Measurements from ENCODE around the gene STAM2.
A peak's percentile ranks its signal among the peaks of the same experiment; 100 is the strongest.

Gene STAM2
- long read RNA-seq, full-length matches to known transcripts: 4 of 8 reads
- long read RNA-seq, partial matches to known transcripts: 1 of 8 reads
- long read RNA-seq, other reads (novel, unspliced or antisense): 3 of 8 reads

- H3K27me3 ChIP-seq (ENCODE audit: insufficient read depth, poor library complexity, severe bottlenecking): no peaks in the 10 kb centered on the region
- TF ChIP-seq SPI1 (IDR thresholded peaks at IDR 0.05; ENCODE audit: borderline replicate concordance, low read depth) (peak; percentile 44; the same call in 1 of the 2 replicates), GABPA (IDR thresholded peaks at IDR 0.05; ENCODE audit: low read depth) (peak; percentile 82), REST (IDR thresholded peaks at IDR 0.05; ENCODE audit: insufficient replicate concordance, low read depth) (no peak), POLR2AphosphoS5 (IDR thresholded peaks at IDR 0.05; ENCODE audit: low read depth) (no peak; the same call in none of the 2 replicates)
- TF ChIP-seq, protein P1, sequence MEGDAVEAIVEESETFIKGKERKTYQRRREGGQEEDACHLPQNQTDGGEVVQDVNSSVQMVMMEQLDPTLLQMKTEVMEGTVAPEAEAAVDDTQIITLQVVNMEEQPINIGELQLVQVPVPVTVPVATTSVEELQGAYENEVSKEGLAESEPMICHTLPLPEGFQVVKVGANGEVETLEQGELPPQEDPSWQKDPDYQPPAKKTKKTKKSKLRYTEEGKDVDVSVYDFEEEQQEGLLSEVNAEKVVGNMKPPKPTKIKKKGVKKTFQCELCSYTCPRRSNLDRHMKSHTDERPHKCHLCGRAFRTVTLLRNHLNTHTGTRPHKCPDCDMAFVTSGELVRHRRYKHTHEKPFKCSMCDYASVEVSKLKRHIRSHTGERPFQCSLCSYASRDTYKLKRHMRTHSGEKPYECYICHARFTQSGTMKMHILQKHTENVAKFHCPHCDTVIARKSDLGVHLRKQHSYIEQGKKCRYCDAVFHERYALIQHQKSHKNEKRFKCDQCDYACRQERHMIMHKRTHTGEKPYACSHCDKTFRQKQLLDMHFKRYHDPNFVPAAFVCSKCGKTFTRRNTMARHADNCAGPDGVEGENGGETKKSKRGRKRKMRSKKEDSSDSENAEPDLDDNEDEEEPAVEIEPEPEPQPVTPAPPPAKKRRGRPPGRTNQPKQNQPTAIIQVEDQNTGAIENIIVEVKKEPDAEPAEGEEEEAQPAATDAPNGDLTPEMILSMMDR (IDR thresholded peaks at IDR 0.05; ENCODE audit: insufficient read depth, low read length): peak; percentile 81
- H3K27ac ChIP-seq (replicated peaks): peak within 1 kb of the TSS; percentile 98
- H3K4me3 ChIP-seq (replicated peaks; ENCODE audit: insufficient read depth, low read length): peak within 1 kb of the TSS; percentile 79
- DNase-seq (ENCODE audit: low read depth in 1 of 2, low spot score in 1 of 2): peak; percentile 85 to 94
Observed at GRCh38 chr2:152175368-152176112, at the start of gene STAM2. TSS of gene STAM2 (minus strand) at chr2:152175763. CDS start at chr2:152175642, 121 bp downstream.

- Histone ChIP-seq H3K27ac (replicated peaks) (no peak overlapping the region), H3K27me3 (ENCODE audit: insufficient read depth, poor library complexity, severe bottlenecking) (no peaks in the 10 kb centered on the region), H3K4me3 (replicated peaks; ENCODE audit: insufficient read depth, low read length) (no peak overlapping the region)
- no peak for DNase-seq (ENCODE audit: low read depth in 1 of 2, low spot score in 1 of 2)
- TF ChIP-seq SPI1 (IDR thresholded peaks at IDR 0.05; ENCODE audit: borderline replicate concordance, low read depth) (no peak), GABPA (IDR thresholded peaks at IDR 0.05; ENCODE audit: low read depth) (no peak), REST (IDR thresholded peaks at IDR 0.05; ENCODE audit: insufficient replicate concordance, low read depth) (no peak), POLR2AphosphoS5 (IDR thresholded peaks at IDR 0.05; ENCODE audit: low read depth) (no peak)
- TF ChIP-seq, protein P1 (IDR thresholded peaks at IDR 0.05; ENCODE audit: insufficient read depth, low read length): no peak
Observed at GRCh38 chr2:152223977-152224376, 48.4 kb upstream of the STAM2 start.

DNA sequence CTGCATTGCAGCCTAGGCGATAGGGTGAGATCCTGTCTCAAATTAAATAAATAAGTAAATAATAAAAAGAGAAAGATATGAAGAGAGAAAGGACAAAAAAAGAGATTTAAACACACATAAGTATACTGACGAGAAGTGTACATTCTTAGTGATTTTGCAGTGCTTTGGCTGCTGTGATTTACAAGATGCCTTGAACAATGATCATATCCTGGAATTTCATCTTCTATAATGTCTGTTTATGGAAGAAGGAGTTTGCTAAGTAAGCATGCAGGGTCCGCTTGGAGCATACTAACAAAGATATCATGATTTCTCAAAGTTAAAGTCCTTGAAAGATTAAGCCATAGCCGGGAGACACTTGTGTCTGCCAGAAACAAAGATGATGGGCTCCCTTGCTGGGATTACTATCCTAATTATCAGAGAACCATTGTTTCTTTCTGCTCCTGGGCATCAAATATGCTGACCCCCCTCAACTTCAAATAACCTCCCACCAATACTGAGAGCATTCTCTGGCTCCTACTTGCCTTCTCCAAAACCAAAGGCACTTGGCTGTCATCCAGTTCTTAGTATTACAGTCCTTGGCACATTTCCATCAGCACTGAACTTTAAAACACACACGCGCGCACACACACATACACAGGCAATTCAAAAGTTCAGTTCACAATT, 47.5 kb upstream of the STAM2 start:
- peak in 1 of 2 experiments; percentile 21 for DNase-seq (ENCODE audit: low read depth in 1 of 2, low spot score in 1 of 2)

More for the DNA sequence above, 47.5 kb upstream of the STAM2 start:
- Histone ChIP-seq H3K4me3 (replicated peaks; ENCODE audit: insufficient read depth, low read length) (no peak overlapping the region), H3K27ac (replicated peaks) (no peak overlapping the region), H3K27me3 (ENCODE audit: insufficient read depth, poor library complexity, severe bottlenecking) (no peaks in the 10 kb centered on the region)
- TF ChIP-seq REST (IDR thresholded peaks at IDR 0.05; ENCODE audit: insufficient replicate concordance, low read depth) (no peak), GABPA (IDR thresholded peaks at IDR 0.05; ENCODE audit: low read depth) (no peak), SPI1 (IDR thresholded peaks at IDR 0.05; ENCODE audit: borderline replicate concordance, low read depth) (no peak), POLR2AphosphoS5 (IDR thresholded peaks at IDR 0.05; ENCODE audit: low read depth) (no peak)
- TF ChIP-seq, protein P1 (IDR thresholded peaks at IDR 0.05; ENCODE audit: insufficient read depth, low read length): no peak

All from HL-60 (cell line).